Measurements from ENCODE around the gene AS3MT.
"Not testable (repeated sequence)": the region's sequence is repeated elsewhere in the genome, so short reads cannot be mapped to it uniquely, and the experiment has no call there.

The AS3MT gene, protein sequence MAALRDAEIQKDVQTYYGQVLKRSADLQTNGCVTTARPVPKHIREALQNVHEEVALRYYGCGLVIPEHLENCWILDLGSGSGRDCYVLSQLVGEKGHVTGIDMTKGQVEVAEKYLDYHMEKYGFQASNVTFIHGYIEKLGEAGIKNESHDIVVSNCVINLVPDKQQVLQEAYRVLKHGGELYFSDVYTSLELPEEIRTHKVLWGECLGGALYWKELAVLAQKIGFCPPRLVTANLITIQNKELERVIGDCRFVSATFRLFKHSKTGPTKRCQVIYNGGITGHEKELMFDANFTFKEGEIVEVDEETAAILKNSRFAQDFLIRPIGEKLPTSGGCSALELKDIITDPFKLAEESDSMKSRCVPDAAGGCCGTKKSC
- 0 to 0.09 (median 0) reads per million in 3 donors for total RNA-seq

DNA sequence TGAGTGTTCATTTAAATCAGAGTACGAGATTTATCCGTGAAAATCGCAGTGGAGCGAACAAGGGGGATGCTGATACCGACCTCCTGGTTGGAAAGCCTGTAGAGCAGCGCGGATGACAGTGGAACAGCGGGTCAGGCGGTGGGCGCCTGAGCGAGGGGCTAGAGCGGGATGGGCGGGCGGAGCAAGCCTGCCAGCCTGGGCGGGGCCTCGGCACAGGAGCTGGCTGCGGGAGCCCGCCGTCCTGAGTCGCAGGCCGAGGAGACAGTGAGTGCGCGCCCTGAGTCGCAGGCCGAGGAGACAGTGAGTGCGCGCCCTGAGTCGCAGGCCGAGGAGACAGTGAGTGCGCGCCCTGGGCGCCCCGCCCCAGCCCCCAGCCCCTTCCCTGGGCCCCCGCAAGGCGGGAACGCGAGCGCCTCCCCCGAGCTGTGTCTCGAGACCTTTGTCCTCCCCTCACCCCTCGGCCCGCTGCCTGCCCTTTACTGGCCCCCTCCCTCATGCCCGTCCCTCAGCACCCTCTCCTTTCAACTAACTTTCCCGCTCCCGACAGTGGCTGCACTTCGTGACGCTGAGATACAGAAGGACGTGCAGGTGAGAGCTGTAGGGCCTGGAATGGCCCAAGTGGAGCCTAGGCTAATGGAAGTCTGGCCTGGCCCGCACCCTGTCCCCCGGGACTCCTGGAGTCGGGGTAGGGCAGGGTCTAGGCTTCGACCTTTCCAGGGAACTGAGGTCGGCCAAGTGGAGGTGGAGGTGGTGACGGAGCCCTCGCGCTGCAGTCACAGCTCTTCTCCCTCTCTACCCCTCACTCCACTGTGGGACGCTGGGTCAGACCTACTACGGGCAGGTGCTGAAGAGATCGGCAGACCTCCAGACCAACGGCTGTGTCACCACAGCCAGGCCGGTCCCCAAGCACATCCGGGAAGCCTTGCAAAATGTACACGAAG lies at the start of gene AS3MT:
AS3MT (plus strand) TSS at position 213 of the 941 bp plus-strand sequence; CDS start at position 336, 123 bp downstream.
- H3K4me3 ChIP-seq (ENCODE audit: insufficient read depth, low read depth, low read length, poor library complexity, severe bottlenecking): no peak within 1 kb of the TSS
- H3K36me3 ChIP-seq (ENCODE audit: control insufficient read depth, insufficient read depth, low read length): peaks cover 5% of the 10 kb centered on the region
- no peaks in the 10 kb centered on the region for H3K4me1 ChIP-seq (ENCODE audit: control insufficient read depth, insufficient read depth, low read length, poor library complexity, severe bottlenecking)
- no peak for DNase-seq
- no peaks in the 10 kb centered on the region for H3K27me3 ChIP-seq (replicated peaks; ENCODE audit: control insufficient read depth, insufficient read depth, low read length, poor library complexity, severe bottlenecking)
- no peak within 1 kb of the TSS for H3K27ac ChIP-seq (ENCODE audit: insufficient read depth, low read length, poor library complexity, severe bottlenecking)
- no peaks in the 10 kb centered on the region for H3K9me3 ChIP-seq (ENCODE audit: control insufficient read depth, low read length)

DNA sequence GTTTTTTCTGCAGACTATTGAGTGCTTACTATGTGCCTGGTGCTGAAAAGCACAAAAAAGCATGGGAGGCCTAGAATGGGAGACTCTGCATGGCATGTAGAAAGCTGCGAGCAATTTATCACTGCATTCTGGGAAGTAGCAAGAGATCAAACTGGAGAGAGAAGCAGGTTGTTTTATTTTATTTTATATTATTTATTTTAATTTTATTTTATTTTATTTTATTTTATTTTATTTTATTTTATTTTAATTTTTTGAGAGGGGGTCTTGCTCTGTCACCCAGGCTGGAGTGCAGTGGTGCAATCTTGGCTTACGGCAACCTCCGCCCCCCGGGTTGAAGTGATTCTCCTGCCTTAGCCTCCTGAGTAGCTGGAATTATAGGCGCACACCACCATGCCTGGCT lies 49.3 kb upstream of the AS3MT start:
- H3K4me3 ChIP-seq (ENCODE audit: insufficient read depth, low read depth, low read length, poor library complexity, severe bottlenecking); H3K9me3 ChIP-seq (ENCODE audit: control insufficient read depth, low read length); DNase-seq; H3K36me3 ChIP-seq (ENCODE audit: control insufficient read depth, insufficient read depth, low read length); H3K27ac ChIP-seq (ENCODE audit: insufficient read depth, low read length, poor library complexity, severe bottlenecking); H3K27me3 ChIP-seq (replicated peaks; ENCODE audit: control insufficient read depth, insufficient read depth, low read length, poor library complexity, severe bottlenecking); H3K4me1 ChIP-seq (ENCODE audit: control insufficient read depth, insufficient read depth, low read length, poor library complexity, severe bottlenecking): not testable (repeated sequence)

DNA sequence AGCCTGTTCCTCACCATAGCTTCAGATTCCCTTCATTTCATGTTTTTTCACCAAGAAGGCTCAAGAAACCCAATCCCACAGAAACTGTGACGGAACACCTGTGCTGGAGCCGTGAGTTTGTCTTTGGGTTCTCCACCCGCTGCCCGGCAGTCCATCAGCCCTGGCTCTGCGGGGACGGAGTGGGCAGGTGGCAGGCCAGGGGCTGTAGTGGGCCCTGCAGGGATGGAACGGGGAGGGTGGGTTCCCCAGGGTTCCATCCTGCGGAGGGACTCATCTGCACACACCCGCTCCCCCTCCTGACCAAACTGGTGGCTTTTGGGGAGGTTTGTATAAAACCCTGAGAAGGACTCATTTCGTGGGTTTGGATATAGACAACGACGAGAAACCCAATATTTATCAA lies 47.0 kb upstream of the AS3MT start:
- no peak overlapping the region for H3K27ac ChIP-seq (ENCODE audit: insufficient read depth, low read length, poor library complexity, severe bottlenecking)
- H3K4me1 ChIP-seq (ENCODE audit: control insufficient read depth, insufficient read depth, low read length, poor library complexity, severe bottlenecking): no peaks in the 10 kb centered on the region
- no peaks in the 10 kb centered on the region for H3K9me3 ChIP-seq (ENCODE audit: control insufficient read depth, low read length)
- DNase-seq: no peak
- no peaks in the 10 kb centered on the region for H3K27me3 ChIP-seq (replicated peaks; ENCODE audit: control insufficient read depth, insufficient read depth, low read length, poor library complexity, severe bottlenecking)
- no peaks in the 10 kb centered on the region for H3K36me3 ChIP-seq (ENCODE audit: control insufficient read depth, insufficient read depth, low read length)
- H3K4me3 ChIP-seq (ENCODE audit: insufficient read depth, low read depth, low read length, poor library complexity, severe bottlenecking): no peak overlapping the region

DNA sequence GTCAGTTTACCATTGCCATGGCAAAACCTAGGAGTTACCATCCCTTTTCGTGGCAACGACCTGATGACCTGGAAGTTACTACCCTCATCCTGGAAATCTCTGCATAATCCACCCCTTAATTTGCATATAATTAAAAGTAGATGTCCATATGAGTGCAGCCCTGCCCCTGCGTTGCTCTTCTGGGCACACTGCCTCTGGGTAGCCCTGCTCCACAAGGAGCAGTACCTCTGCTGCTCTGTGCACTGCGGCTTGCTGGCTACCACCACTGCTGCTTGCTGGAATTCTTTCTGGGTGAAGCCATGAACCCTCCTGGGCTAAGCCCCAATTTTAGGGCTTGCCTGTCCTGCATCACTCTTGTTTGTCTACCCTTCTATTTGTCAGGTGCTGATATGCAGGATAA lies 44.6 kb upstream of the AS3MT start:
- Histone ChIP-seq H3K4me3 (ENCODE audit: insufficient read depth, low read depth, low read length, poor library complexity, severe bottlenecking) (no peak overlapping the region), H3K27me3 (replicated peaks; ENCODE audit: control insufficient read depth, insufficient read depth, low read length, poor library complexity, severe bottlenecking) (no peaks in the 10 kb centered on the region)

DNA sequence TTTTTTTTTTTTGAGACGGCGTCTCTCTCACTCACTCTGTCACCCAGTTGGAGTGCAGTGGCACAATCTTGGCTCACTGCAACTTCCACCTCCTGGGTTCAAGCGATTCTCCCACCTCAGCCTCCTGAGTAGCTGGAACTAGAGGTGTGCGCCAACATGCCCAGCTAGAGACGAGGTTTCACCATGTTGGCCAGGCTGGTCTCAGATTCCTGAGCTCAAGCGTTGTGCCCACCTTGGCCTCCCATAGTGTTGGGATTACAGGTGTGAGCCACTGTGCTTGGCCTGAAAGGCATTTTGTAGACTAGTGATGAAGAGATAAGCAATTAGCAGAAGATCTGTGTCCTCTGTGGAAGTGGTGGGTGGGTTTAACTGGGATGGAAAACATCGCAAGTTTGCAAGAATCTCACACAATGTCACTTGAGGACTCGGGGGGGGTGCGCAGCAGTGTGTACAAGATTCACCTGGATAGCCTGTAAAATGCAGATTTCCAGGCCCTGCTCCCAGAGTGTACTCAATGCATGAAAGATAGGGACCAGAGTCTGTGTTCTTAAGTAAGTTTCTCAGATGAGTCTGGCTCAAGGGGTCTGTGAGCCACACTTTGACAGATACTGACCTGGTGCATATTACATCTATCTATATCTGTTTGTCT lies 43.0 kb upstream of the AS3MT start:
- H3K9me3 ChIP-seq (ENCODE audit: control insufficient read depth, low read length): no peaks in the 10 kb centered on the region
- H3K4me1 ChIP-seq (ENCODE audit: control insufficient read depth, insufficient read depth, low read length, poor library complexity, severe bottlenecking): no peaks in the 10 kb centered on the region

More for the DNA sequence above, 44.6 kb upstream of the AS3MT start:
- DNase-seq: no peak
- no peaks in the 10 kb centered on the region for H3K9me3 ChIP-seq (ENCODE audit: control insufficient read depth, low read length)
- no peaks in the 10 kb centered on the region for H3K36me3 ChIP-seq (ENCODE audit: control insufficient read depth, insufficient read depth, low read length)
- H3K4me1 ChIP-seq (ENCODE audit: control insufficient read depth, insufficient read depth, low read length, poor library complexity, severe bottlenecking): no peaks in the 10 kb centered on the region
- H3K27ac ChIP-seq (ENCODE audit: insufficient read depth, low read length, poor library complexity, severe bottlenecking): no peak overlapping the region

DNA sequence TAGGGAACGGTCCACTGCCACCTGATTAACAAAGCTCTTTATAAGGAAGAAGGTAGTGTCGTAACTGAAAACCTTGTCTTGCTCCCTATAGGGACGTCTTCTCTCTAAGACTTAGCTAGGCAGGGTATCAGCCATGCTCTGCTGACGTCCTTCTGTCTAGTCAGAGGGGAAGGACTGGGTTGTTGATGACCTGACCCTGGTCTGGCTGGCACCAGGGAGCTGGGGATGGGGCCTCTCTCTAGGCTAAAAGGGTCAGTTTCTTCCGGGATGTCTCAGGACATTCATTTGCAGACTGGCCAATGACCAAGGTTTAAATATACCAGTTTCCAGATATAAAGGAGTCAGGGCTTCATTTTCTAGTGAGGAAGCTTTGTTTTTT lies 41.7 kb upstream of the AS3MT start:
- Histone ChIP-seq H3K4me3 (ENCODE audit: insufficient read depth, low read depth, low read length, poor library complexity, severe bottlenecking) (no peak overlapping the region), H3K4me1 (ENCODE audit: control insufficient read depth, insufficient read depth, low read length, poor library complexity, severe bottlenecking) (no peaks in the 10 kb centered on the region), H3K27me3 (replicated peaks; ENCODE audit: control insufficient read depth, insufficient read depth, low read length, poor library complexity, severe bottlenecking) (no peaks in the 10 kb centered on the region), H3K9me3 (ENCODE audit: control insufficient read depth, low read length) (no peaks in the 10 kb centered on the region), H3K27ac (ENCODE audit: insufficient read depth, low read length, poor library complexity, severe bottlenecking) (no peak overlapping the region), H3K36me3 (ENCODE audit: control insufficient read depth, insufficient read depth, low read length) (no peaks in the 10 kb centered on the region)
- no peak for DNase-seq

More for the DNA sequence above, 43.0 kb upstream of the AS3MT start:
- DNase-seq: no peak
- Histone ChIP-seq H3K4me3 (ENCODE audit: insufficient read depth, low read depth, low read length, poor library complexity, severe bottlenecking) (no peak overlapping the region), H3K36me3 (ENCODE audit: control insufficient read depth, insufficient read depth, low read length) (no peaks in the 10 kb centered on the region), H3K27me3 (replicated peaks; ENCODE audit: control insufficient read depth, insufficient read depth, low read length, poor library complexity, severe bottlenecking) (no peaks in the 10 kb centered on the region), H3K27ac (ENCODE audit: insufficient read depth, low read length, poor library complexity, severe bottlenecking) (no peak overlapping the region)

DNA sequence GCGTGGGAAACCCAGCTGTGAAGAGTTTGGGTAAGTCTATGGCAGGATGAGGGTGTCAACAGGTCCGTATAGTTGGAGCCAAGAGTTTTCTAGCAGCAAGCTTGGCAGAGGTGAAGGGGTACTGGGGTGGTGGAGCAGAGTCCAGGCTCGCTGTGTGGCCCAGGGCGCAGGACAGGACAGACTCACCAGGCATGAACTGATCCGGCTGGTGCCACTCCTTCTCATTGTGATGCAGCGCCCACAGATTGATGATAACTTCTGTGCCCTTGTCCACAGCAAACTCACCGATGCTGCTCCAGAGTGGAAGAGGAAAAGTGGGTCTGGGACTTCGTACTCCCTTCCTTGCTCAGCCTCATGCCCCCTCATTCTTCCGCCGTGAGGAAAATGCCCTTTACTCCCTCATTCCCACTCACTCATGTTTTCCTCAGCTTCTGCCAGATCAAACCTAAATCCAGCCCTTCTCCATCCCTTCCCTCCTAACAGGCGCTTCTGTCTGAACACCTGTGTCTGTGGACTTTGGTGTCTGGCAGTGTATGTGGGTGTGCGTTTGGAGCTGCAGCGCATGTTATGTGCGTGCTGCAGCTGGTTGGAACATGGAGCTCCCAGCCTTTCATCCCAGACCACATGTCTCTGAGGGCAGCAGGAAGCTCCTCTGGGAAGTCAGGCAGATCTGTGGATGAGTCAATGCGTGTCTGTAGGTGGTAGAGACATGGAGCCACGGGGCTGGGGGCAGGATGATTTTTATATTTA lies 37.8 kb upstream of the AS3MT start:
- no peak for DNase-seq
- Histone ChIP-seq H3K4me1 (ENCODE audit: control insufficient read depth, insufficient read depth, low read length, poor library complexity, severe bottlenecking) (no peaks in the 10 kb centered on the region), H3K27ac (ENCODE audit: insufficient read depth, low read length, poor library complexity, severe bottlenecking) (no peak overlapping the region), H3K4me3 (ENCODE audit: insufficient read depth, low read depth, low read length, poor library complexity, severe bottlenecking) (no peak overlapping the region), H3K36me3 (ENCODE audit: control insufficient read depth, insufficient read depth, low read length) (no peaks in the 10 kb centered on the region), H3K9me3 (ENCODE audit: control insufficient read depth, low read length) (no peaks in the 10 kb centered on the region), H3K27me3 (replicated peaks; ENCODE audit: control insufficient read depth, insufficient read depth, low read length, poor library complexity, severe bottlenecking) (peaks cover 5% of the 10 kb centered on the region)

DNA sequence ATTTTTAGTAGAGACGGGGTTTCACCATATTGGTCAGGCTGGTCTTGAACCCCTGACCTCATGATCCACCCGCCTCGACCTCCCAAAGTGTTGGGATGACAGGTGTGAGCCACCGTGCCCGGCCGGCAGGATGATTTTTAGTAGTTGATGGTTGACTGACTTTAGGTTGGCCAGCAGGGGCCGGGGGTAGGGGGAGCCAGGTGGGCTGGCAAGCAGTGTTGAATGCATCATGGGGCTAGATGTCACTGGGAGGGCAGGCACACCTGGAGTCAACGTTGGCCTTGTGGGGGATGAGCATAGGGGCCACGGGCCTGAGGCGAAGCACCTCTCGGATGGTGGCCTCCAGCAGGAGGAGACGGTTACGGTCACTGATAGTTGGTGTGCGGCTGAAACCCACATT lies 37.0 kb upstream of the AS3MT start:
- Histone ChIP-seq H3K27ac (ENCODE audit: insufficient read depth, low read length, poor library complexity, severe bottlenecking) (no peak overlapping the region), H3K9me3 (ENCODE audit: control insufficient read depth, low read length) (no peaks in the 10 kb centered on the region), H3K36me3 (ENCODE audit: control insufficient read depth, insufficient read depth, low read length) (no peaks in the 10 kb centered on the region), H3K4me1 (ENCODE audit: control insufficient read depth, insufficient read depth, low read length, poor library complexity, severe bottlenecking) (no peaks in the 10 kb centered on the region), H3K27me3 (replicated peaks; ENCODE audit: control insufficient read depth, insufficient read depth, low read length, poor library complexity, severe bottlenecking) (peaks cover 7% of the 10 kb centered on the region), H3K4me3 (ENCODE audit: insufficient read depth, low read depth, low read length, poor library complexity, severe bottlenecking) (no peak overlapping the region)
- DNase-seq: no peak

DNA sequence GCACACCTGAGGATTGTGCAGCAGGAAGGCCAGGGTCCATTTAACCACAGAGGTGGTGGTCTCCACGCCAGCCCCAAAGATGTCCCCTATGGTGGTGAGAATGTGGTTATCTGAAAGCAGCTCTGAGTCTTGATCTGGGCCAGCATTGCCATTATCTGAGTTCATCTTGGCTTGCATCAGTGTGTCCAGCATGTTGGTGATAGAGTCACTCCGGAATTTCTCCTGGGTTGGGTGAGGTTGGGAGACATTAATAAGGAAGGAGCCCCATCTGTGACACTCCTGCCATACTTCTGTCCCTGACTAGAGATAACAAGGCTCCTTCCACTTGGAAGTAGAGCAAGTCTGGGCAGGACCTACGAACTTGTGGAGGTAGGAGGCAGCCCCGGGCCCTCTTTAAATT lies 36.3 kb upstream of the AS3MT start:
- H3K36me3 ChIP-seq (ENCODE audit: control insufficient read depth, insufficient read depth, low read length): no peaks in the 10 kb centered on the region
- no peak overlapping the region for H3K4me3 ChIP-seq (ENCODE audit: insufficient read depth, low read depth, low read length, poor library complexity, severe bottlenecking)
- no peaks in the 10 kb centered on the region for H3K9me3 ChIP-seq (ENCODE audit: control insufficient read depth, low read length)
- no peak for DNase-seq
- peaks cover 7% of the 10 kb centered on the region for H3K27me3 ChIP-seq (replicated peaks; ENCODE audit: control insufficient read depth, insufficient read depth, low read length, poor library complexity, severe bottlenecking)
- H3K27ac ChIP-seq (ENCODE audit: insufficient read depth, low read length, poor library complexity, severe bottlenecking): no peak overlapping the region
- no peaks in the 10 kb centered on the region for H3K4me1 ChIP-seq (ENCODE audit: control insufficient read depth, insufficient read depth, low read length, poor library complexity, severe bottlenecking)

Measured in effector memory CD4-positive, alpha-beta T cell (primary cell).